ENCODE results near the gene GATA5. TPM values are rescaled to one million over a fixed set of nuclear protein-coding genes. Genes with fewer than 3 reads are reported as not detected.

Gene GATA5
- total RNA-seq, 1 donor from 2014 or later: not detected

DNA sequence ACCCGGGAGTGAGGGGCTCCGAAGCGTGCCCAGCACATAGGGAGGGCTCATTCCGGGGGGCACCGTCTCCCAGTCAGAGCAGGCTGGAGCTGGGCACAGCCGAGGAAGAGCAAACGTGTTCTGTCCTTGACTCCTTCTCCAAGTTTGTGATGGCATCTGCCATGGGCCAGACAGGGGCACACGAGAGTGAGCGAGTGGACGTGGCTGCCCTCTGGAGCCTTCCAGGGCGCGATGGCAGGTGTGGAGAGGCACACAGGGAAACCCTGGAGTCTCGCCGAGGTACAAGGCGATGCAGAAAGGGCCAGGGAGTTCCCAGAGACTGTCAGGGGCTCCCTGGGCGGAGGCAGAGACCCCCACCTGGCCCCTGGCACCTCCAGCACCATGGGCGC, 9.9 kb upstream of the GATA5 start:
- no peak overlapping the region for H3K4me3 Mint-ChIP-seq
- no peak overlapping the region for H3K27ac Mint-ChIP-seq
- CTCF ChIA-PET: no interaction called here
- no peak for ATAC-seq (ENCODE audit: low read depth)
- intact Hi-C loops (cut with micrococcal nuclease): no loop called here
- H3K9me3 Mint-ChIP-seq: no peaks in the 10 kb centered on the region
- TF ChIP-seq CTCF (IDR thresholded peaks at IDR 0.05): no peak
- POLR2A ChIA-PET: no interaction called here
- H3K36me3 Mint-ChIP-seq (ENCODE audit: low read depth): no peaks in the 10 kb centered on the region
- DNase-seq: no peak
- H3K27me3 Mint-ChIP-seq: peaks cover 62% of the 10 kb centered on the region
- H3K4me1 Mint-ChIP-seq: peaks cover 11% of the 10 kb centered on the region

GRCh38 chr20:62485062-62485700, 9.4 kb upstream of the GATA5 start:
- DNase-seq (no peak), ATAC-seq (ENCODE audit: low read depth) (no peak)
- no peaks in the 10 kb centered on the region for H3K9me3 Mint-ChIP-seq
- no peak overlapping the region for H3K27ac Mint-ChIP-seq
- H3K4me1 Mint-ChIP-seq: peaks cover 11% of the 10 kb centered on the region
- H3K4me3 Mint-ChIP-seq: no peak overlapping the region
- ChIA-PET POLR2A (no interaction called here), CTCF (no interaction called here)
- TF ChIP-seq CTCF (IDR thresholded peaks at IDR 0.05): no peak
- peaks cover 58% of the 10 kb centered on the region for H3K27me3 Mint-ChIP-seq
- H3K36me3 Mint-ChIP-seq (ENCODE audit: low read depth): no peaks in the 10 kb centered on the region
- intact Hi-C loops (cut with micrococcal nuclease): no loop called here

DNA sequence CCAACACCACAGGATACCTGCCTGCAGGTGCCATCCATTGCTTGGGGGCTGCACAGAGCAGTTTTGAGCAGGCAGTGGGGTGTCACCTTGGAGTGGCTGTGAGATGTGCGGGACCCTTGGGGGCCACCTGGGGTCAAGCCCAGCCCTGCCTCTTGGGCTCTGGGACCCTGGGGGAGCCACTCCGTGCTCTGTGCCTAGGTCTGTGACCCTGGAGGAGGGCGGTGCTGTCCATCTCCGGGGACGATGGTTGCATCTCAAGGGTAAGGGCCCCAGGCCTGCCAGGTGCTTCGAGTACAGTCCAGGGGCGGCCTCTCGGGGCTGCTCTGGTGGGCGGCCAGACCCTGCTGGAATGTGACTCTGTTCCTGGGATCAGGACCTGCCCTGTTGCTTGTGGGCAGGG, 8.7 kb upstream of the GATA5 start:
- POLR2A ChIA-PET: no interaction called here
- Mint-ChIP-seq H3K36me3 (ENCODE audit: low read depth) (no peaks in the 10 kb centered on the region), H3K4me1 (peaks cover 11% of the 10 kb centered on the region), H3K27me3 (peaks cover 60% of the 10 kb centered on the region), H3K4me3 (no peak overlapping the region), H3K27ac (no peak overlapping the region), H3K9me3 (no peaks in the 10 kb centered on the region)
- no peak for ATAC-seq (ENCODE audit: low read depth)
- DNase-seq: no peak
- CTCF ChIA-PET: no interaction called here
- TF ChIP-seq CTCF (IDR thresholded peaks at IDR 0.05): no peak
- intact Hi-C loops (cut with micrococcal nuclease): no loop called here

DNA sequence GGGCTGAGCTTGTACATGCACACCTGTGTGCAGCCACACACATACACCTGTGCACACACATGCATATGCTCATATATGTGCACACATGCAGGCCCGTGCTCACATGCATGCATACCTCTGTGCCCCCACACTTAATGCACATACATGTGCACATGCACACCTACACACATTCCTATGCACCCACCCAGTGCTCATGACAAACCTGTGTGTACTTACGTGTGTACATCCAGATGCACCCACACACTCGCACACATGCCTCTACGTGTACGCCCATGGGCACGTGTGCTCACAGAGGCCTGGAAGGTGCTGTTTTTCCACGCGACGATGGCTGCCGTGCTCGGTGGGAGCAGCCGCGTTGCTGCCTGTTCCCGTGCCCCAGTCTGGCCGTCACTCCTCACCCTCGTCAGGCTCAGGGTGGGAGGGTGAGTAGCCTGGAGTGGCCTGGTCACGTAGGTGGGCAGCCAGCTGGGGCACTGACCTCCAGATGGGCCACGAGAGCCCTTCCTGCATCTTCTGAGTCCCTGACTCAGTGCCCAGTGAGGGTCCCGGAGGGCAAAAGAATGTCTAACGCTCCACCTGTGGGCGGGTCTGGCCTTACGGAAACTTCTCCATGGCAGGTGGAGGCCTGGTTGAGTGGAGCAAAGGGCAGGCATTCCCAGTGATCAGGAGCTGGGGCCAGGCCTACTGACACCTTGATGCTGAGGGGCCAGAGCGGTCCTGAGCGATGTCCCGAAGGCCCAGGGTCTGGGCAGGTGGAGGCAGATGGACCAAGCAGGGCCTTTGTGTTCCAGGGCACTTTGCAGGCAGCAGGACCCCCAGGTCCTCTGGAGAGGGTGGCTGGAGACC, 8.0 kb upstream of the GATA5 start:
- Mint-ChIP-seq H3K27me3 (peaks cover 64% of the 10 kb centered on the region), H3K4me3 (no peak overlapping the region), H3K4me1 (peaks cover 11% of the 10 kb centered on the region), H3K36me3 (ENCODE audit: low read depth) (no peaks in the 10 kb centered on the region), H3K9me3 (no peaks in the 10 kb centered on the region), H3K27ac (no peak overlapping the region)
- ATAC-seq (ENCODE audit: low read depth) (no peak), DNase-seq (no peak)
- POLR2A ChIA-PET: no interaction called here
- intact Hi-C loops (cut with micrococcal nuclease): no loop called here
- TF ChIP-seq CTCF (IDR thresholded peaks at IDR 0.05): no peak
- CTCF ChIA-PET: no interaction called here

DNA sequence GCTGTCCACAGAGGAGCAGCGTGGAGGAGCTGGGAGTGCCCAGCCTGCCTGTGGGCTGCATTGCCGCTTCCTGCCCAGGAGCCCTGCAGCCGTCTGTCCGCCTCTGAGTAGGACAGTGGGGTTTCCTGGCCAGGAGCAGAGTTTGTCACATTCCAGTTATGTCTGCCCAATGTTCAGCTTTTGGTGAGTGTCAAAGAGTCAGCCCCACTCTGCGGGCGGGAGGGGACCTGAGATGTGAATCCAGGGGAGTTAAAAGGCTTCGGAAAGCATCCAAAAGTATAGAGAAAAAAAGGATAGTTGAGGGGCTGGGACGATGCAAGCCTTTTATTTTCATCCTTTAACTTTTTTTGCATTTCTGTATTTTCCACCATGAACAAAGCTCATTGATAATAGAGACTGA, 7.2 kb upstream of the GATA5 start:
- Mint-ChIP-seq H3K9me3 (no peaks in the 10 kb centered on the region), H3K36me3 (ENCODE audit: low read depth) (no peaks in the 10 kb centered on the region), H3K4me1 (peaks cover 13% of the 10 kb centered on the region), H3K4me3 (no peak overlapping the region), H3K27ac (no peak overlapping the region), H3K27me3 (peaks cover 64% of the 10 kb centered on the region)
- ChIA-PET CTCF (no interaction called here), POLR2A (no interaction called here)
- no peak for TF ChIP-seq CTCF (IDR thresholded peaks at IDR 0.05)
- intact Hi-C loops (cut with micrococcal nuclease): no loop called here
- no peak for ATAC-seq (ENCODE audit: low read depth)
- DNase-seq: no peak
